ENCODE data around the gene MUC5B.

Gene MUC5B

GRCh38 chr11:1302041-1302460 is 79.2 kb downstream of the MUC5B start:
- no peak for DNase-seq

DNA sequence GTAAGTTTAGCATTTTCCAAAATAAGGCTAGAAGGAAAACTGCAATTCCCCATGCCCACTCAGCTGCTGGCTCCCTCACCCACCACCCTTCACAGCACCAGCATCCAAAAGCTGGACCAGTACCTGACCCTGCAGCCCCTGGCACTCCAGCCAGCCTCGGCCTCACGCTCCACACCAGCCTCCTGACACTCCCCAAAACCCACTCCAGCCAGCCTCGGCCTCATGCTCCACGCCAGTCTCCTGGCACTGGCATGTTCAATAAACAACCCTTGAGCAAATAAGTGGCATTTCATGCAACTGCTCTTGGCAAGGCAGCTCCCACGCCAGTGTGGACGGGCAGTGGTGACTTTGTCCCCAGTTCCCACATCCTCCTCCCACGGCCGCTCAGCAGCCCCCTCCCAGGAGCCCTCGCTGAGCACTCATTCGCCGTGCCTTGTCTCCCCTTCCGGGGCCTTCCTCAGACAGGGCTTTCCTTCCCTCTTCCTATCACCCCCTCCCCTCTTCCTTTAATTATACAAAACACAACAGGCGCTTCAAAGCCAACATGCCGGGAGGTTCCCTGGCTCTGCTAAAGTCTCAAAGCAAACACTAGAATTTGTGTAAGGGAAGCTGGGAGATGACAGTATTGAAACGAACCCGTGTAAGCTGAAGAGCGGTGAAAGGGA is 79.7 kb downstream of the MUC5B start:
- DNase-seq: no peak

DNA sequence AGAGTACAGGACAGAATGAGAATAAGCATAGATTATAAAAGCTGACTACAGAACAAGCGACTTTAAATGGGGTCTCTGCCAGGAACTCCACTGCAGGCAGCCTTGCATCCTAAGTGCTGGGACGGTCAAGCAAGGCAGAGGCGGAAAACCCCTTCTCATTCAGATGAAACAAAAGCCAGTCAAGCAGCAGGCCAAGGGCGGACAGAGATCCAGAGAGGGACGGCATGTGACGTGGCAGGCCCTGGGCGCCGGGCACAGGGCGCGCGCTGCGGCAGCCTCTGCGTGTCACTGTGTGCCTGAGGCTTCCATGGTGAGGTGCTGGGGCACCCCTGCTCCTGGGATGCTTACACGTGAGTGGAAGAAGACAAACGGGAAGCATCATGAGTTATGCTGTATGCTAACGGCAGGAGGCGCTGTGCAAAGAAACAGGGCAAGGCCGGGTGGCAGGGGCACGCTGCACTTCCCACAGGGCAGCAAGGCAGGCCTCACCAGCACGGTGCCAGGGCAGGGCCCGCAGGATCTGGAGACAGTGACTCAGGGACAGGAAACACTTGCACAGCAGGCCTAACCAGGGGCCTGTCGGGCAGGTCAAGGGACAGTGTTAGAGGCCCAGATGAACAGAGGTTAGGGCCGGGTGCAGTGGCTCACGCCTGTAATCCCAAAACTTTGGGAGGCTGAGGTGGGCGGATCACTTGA is 80.4 kb downstream of the MUC5B start:
- no peak for DNase-seq

DNA sequence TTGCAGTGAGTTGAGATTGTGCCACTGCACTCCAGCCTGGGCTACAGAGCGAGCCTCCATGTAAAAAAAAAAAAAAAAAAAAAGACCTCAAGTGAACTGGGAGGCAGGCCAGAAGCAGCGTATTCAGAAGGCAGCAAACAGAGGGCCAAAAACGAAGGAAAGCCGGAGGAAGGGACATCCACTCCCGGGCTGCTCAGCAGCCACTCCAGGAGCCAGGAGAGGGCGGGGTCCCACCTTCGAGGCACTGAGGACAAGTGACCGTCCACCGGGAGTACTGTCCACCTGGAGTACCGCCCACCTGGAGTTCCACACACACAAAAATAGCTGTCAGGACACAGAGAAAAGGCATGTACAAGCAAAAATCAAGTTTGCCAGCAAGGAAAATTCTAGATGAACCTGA is 81.1 kb downstream of the MUC5B start:
- DNase-seq: no peak

DNA sequence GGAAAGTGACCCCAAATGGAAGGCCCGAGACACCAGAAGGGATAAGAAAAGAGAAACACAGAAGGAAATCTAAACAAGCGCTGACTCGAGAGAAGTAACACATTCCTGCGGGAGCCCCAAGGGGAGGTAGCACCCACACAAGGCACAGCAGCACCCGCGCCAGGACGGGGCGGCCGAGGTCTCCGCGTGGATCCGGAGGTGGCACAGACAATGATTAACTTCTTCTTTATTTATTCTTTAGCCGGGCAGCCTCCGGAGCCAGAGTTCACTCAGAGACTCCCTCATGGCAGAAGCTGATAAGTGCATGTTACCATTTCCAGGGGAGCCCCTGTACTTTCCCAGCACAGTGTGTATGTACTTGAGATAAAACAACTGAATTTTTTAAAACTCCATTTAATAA is 81.5 kb downstream of the MUC5B start:
- DNase-seq: no peak

DNA sequence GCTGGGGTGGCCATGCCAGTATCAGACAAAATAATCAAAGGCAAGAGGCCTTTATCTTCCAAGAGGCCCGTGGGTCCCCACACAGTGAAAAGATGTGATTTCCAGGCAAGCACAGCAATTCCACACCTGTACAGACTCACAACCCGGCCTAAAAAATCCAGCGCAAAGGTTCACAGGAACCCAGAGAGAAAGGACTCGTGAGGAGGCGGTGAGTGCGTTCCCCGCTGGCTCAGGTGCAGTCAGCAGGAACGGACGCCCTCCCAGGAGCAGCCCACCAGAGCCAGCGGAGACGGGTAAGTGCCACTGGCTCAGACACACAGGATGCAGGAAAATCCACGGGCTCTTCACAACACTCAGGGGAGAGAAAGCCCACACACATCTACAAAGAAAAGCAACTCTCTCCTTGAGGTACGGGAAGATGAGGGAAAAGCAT is 82.2 kb downstream of the MUC5B start:
- no peak for DNase-seq

GRCh38 chr11:1305501-1306056 is 82.7 kb downstream of the MUC5B start:
- DNase-seq: no peak

- no peak for DNase-seq
These were observed 83.6 kb downstream of the MUC5B start for GRCh38 chr11:1306186-1307162.

DNA sequence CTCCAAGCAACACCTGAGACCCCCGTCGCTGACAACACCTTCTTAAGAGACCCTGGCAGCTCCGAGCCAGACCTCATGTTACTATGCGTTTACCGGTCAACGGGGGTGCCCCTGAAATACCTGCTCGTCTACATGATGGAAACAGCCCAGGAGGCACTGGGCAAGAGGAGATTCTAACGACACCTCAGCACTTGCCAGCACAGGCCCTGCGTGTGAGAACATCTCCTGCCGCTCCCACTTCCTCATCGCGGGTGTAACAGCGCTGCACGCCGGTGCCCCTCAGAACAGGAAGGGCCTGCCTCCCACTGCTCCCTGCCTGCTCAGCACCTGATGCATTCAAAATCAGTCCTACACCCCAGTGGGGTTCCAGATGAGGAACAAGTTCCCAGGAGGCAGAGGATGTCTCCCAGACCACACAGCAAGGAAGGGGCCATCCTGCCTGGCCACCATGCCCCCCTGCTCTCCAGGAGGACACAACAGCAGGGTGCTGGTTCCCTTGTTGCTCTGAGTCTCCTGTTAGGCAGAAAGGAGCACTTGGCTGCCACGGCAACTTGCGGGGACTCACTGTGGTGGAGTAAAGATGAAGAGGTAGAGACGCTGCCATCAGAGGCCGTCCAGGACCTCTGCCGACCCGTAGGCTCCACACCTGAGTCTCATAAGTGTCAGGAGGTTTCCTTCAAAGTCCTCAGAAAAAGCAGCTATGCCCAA is 84.5 kb downstream of the MUC5B start:
- DNase-seq: no peak

DNA sequence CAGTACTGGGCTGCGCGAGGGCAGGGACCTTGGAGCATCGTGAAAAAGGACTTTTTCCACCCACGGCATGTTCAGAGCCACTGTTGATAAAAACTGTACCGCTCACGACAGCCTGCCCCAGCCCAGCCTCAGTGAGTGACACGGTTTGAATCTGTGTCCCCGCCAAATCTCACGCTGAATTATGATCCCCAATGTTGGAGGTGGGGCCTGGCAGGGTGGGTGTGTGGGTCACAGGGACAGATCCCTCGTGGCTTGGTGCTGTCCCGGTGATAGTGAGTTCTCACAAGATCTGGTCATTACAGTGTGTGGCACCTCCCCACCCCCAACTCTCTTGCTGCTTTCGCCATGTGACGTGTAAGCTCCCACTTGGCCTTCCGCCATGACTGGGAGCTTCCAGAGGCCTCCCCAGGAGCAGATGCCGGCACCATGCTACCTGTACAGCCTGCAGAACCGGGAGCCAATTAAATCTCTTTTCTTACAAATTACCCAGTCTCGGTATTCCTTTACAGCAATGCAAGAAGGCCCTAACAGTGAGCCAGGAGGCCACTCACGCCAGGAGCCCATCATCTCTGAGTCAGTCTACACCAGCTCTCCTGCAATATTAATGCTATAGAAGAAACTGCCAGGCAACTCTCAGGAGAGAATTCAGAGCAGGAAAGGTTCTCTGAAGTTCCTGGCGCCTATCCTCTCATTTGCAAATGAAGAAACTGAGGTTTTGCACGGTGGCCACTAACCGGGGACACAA is 85.3 kb downstream of the MUC5B start:
- DNase-seq: no peak

DNA sequence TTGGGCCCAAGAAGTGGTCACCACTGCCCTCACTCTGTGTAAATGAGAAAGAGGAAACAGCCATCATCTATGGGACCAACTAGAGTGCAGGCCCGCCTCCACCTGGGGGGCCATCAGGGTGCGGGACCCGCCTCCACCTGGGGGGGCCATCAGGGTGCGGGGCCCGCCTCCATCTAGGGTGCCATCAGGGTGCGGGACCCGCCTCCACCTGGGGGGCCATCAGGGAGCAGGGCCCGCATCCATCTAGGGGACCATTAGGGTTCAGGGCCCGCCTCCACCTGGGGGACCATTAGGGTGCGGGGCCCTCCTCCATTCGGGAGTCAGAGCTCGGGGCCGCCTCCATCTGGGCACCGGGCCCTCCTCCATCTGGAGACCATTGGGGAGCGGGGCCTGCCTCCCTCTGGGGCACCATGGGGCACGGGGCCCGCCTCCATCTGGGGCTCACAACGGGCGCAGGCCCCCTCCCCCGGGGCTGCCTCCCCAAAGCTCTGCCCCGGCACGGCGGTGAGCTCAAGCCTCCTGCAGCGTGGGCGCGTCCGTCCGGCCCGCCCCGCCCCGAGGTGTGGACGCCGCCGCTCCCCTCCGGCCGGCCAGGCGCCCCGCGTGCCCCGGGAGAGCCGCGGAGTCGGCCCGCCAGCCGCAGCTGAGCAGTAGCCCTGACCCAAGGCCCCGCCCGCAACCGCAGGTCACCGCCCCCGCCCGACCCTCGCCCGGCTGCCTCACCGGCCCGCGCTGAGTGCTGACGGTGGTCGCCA is 86.1 kb downstream of the MUC5B start:
- no peak for DNase-seq

DNA sequence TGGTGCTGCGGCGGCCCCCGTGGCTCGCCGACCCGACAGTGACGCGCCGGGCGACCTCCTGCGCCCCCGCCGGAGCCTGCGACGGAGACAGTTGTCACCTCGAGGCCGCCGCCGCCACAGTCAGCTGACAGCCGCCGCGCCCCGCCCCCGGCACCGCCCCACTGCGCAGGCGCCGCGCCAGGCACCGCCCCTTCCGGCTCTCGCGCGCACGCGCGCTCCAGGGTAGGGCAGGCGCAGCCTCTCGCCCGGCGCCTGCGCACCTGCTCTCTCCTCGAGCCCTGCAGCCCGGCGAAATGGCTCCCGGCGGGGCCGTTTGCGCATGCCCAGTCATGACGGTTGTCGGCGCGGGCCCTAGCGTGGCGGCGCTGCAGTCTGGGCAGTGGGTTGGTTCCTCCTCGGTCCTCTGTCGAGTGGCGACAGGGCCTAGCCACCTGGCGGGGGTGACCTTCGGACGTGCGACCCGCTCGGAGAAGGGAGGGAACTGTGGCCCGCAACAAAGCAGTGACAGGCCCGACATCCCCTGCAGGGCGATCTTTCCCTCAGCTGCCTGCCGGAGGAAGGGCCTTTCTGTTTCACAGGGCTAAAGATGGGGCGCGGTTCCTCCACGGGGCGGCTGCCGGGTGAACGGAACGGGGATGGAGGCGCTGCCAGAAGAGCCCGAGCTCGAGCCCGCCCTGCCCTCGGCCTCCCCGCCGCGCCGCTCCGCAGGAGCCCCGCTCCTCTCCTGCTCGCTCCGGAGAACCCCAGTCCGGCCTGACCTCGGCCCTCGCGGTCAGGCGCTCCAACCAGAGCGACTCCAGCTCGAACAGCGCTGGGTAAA is 86.8 kb downstream of the MUC5B start, which contains the start of gene TOLLIP:
Gene TOLLIP (minus strand): TSS at position 135 of the 820 bp plus-strand sequence. CDS start 134 bp downstream, at position 1.
- peak; percentile 90 to 95 for DNase-seq

DNA sequence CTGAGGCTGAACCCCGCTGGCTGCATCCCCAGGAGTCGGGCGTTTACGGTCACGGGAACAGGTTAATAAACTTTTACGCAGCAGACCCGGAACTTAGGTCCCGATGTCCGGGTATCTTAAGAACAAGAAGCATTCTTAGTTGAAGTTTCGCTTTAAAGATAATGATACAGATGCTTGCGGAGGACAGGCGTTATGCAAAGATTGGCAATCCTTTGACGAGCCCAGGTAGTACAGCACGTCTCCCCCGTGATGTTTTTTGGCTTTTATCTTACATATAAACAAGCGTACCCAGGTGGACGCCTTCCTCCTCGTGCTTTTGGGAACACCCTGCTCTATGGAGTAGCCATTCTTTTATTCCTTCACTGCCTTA is 87.4 kb downstream of the MUC5B start:
- no peak for DNase-seq

- no peak for DNase-seq
These were observed 88.1 kb downstream of the MUC5B start for GRCh38 chr11:1310772-1311468.

Data from NCI-H187 (cell line).